GM10266 (cell line): Measurements from ENCODE around the gene SLC7A14.

Experiments
- DNase-seq: peaks from one replicate; pipeline ENCODE4 v3.0.0; 2012; ENCODE audit errors: extremely low spot score
- TF ChIP-seq, protein P1 (sequence below): IDR thresholded peaks from 2 replicates; pipeline ENCODE4 v1.5.1; 2012; ENCODE audit warnings: mild to moderate bottlenecking, low read depth; ENCODE audit not compliant: control insufficient read depth, insufficient read depth; ENCODE audit errors: missing control alignments

The SLC7A14 gene

DNA sequence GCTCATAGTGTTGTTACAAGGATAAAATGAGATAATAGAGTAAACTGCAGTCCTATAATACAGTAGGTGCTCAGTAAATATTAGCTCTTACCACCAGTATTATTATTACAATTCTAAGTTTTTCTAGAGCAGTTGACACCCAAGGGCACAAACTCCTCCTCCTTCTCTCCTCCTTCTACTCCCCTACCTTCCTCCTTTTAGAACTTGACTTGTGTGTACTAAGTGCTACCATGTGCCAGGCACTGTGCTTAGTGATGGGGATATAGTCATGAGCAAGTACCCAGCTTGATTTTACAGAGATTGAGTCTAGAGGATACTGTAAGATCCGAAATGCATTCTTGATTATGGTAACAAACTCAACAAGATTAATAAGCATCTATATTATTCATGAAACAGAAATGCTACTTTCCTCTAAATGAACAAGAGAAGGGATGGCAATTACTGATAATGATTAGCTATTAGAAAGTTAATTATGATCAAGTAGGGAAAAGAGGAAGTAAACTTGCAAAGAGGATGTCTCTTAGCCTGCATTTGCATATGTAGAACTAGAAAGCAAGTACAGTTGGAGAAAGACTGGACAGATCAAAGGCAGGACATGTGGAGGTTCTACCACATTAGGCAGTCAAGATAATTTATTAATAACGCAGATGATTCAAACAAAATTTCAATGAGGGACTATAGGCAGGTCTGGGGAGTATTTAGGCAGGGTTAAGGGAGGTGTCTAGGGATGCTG, 94.9 kb downstream of the SLC7A14 start:
- TF ChIP-seq, protein P1, sequence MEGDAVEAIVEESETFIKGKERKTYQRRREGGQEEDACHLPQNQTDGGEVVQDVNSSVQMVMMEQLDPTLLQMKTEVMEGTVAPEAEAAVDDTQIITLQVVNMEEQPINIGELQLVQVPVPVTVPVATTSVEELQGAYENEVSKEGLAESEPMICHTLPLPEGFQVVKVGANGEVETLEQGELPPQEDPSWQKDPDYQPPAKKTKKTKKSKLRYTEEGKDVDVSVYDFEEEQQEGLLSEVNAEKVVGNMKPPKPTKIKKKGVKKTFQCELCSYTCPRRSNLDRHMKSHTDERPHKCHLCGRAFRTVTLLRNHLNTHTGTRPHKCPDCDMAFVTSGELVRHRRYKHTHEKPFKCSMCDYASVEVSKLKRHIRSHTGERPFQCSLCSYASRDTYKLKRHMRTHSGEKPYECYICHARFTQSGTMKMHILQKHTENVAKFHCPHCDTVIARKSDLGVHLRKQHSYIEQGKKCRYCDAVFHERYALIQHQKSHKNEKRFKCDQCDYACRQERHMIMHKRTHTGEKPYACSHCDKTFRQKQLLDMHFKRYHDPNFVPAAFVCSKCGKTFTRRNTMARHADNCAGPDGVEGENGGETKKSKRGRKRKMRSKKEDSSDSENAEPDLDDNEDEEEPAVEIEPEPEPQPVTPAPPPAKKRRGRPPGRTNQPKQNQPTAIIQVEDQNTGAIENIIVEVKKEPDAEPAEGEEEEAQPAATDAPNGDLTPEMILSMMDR = no peak
- no peak for DNase-seq

DNA sequence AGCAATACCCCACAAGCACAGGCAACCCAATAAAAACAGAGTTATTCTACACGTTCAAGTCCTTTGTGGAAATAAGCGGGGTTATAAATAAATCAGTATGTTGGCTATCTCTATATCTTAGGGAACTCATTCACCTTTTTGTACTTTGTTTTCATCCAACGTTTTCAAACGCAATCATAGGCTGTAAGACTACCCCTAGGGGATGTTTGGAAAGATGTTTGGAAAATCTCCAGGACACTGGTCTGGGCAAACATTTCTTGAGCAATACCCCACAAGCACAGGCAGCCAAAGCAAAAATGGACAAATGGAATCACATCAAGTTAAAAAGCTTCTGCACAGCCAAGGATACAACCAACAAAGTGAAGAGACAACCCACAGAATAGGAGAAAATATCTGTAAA, 97.1 kb downstream of the SLC7A14 start:
- TF ChIP-seq, protein P1 = no peak
- DNase-seq = no peak

DNA sequence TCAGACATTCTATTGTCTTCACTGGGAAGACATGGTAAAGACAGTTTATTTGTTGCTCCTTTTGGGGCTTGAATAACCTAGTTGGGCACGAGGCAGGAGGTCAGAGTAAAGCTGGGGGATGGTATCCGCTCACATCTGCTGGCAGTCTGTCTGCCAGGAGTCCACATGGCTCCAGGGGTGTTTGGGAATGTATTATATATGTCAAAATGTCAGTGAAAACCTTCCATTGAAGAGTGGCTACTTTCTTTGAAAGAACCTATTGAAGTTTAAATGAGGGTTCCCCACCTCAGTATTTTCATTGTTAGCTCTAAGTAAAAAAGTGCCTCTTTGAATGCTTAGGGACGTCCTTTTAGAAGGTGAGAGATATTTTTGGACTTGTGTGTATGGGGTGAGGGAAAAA, 98.8 kb downstream of the SLC7A14 start:
- TF ChIP-seq, protein P1 = no peak
- DNase-seq = no peak

DNA sequence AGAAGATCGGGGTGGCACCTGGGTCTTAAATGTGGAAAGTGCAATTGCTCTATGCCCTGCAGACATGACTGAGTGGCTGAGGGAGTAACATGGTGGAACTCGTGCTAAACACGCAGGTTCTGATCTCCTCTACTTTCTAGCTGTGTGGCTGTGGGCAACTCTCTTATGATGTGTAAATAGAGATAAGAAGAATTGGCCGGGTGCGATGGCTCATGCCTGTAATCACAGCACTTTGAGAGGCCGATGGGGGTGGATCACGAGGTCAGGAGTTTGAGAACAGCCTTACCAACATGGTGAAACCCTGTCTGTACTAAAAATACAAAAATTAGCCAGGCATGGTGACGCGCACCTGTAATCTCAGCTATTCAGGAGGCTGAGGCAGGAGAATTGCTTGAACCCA, 99.5 kb downstream of the SLC7A14 start:
- no peak for DNase-seq
- TF ChIP-seq, protein P1 = no peak

DNA sequence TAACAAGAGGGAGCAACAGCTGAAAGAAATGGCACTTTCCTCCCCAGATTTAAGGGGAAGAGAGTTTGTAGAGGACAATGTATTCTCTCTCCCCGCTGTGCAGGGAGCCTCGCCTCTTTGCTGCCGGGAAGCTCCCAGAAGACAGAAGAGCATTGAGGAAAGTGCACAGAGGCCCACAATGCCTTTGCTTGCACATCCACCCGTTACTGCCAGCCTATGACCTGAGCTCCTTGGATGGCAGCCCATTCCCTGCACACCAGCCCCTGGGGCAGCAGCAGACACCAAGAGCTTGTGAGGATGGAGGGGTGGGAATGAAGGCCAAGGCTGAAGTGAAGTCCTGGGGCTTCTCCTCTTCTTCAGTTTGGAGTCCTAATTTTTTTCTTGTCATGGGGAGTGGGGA, 100.2 kb downstream of the SLC7A14 start:
- TF ChIP-seq, protein P1 = no peak
- DNase-seq = no peak

DNA sequence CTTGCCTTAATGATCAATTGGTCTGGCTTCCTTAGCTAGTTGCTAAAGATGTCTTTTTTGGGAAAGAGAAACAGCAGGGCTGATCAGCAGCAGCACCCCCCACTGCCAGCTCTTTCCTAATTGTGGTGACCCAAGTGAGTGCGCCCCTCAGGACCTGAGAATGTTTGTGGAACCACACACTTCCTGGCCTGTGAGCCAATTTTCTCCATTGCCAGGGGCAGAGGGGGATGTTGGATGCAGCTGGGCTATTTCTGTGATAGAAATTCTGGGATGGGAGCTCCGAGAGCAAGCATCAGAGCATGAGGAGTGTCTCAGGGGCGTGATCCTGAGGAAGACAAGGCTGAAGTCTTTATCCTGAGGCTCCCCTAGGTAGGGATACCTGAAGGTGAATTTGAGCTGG, 100.6 kb downstream of the SLC7A14 start:
- TF ChIP-seq, protein P1 = no peak
- no peak for DNase-seq

DNA sequence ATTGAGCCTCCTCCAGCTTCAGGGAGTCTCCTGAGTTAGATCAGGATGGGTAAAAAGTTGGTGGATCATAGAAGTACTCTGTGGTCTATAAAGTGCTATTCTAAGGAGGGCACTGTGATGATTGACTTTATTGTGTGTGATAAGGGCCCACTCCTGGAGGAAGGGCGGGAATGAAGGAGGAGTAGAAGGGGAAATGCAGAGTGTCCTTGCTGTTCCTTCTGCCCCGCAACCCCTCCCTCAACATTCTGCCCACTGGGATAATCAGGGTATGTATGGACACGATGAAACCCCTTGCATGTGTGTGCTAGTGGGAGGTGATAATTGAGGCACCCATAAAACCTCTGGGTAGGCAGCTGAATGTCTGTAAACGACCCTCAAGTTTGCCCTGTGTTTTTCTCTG, 101.0 kb downstream of the SLC7A14 start:
- TF ChIP-seq, protein P1 = no peak
- no peak for DNase-seq
